Stimulated activated CD8-positive, alpha-beta memory T cell treated with anti-CD3 and anti-CD28 coated beads, Interleukin-4, amount 100 ng/mL, for 48 hours (primary cell): ENCODE results near the gene SIM1.
"Not testable (repeated sequence)": the region's sequence is repeated elsewhere in the genome, so short reads cannot be mapped to it uniquely, and the experiment has no call there.

Experiments used
- DNase-seq: peaks from one replicate; pipeline ENCODE4 v3.0.0-alpha.2; 2020

Gene SIM1

DNA sequence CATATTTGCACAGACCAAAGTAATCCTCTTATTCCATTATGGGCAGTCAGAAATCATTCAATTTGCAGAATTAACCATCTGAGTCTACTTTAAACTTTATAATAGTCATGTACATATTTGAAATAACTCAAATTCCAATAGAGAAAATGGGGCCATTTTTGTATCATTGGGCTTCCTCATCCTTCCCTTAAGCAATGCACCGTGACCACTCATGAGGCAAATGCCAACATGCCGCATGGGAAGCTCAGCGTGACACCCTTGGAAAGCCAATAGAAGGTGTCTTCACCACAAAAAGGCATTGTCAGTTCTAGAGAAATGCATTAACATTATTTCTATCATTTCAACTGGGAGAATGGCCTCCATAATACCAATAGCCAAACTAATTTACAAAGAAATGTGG, 38.5 kb downstream of the SIM1 start:
- no peak for DNase-seq

DNA sequence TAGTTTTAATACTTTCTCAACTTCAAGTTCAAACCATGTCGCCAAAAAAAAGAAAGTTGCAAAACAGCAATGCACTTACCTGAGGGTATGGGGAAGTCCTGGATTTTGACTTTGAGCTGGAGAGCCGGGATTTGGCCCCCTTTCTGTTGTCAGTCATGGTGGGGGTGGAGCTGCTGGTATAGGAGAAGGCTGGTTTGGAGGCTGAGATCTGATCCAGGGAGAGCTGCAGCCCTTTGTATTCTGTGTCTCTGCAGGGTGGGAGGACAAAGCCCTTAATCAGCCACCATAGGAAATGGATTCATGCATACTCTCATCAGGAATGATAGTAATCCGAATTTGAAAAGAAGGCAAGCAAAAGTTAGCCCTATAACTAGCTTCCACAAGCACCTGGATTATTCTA, 44.0 kb downstream of the SIM1 start:
- DNase-seq = no peak

DNA sequence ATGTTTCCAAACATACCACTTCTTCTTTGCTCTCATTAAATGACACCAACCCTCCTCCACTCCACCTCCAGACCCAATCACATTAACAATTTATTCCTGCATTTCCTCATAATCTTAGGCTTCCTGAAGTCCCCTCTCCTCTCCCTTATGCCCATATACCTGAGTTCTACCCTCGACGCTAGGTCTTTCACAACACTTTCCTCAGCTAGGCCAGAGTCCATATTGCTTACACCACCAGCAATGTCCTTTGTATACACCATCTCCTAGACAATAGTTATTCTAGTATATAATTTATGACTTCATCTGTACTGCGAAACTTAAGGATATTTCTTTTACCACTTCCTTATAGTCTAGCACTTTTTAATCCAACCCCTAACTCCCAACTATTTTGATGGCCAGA, 47.7 kb downstream of the SIM1 start:
- DNase-seq = no peak

DNA sequence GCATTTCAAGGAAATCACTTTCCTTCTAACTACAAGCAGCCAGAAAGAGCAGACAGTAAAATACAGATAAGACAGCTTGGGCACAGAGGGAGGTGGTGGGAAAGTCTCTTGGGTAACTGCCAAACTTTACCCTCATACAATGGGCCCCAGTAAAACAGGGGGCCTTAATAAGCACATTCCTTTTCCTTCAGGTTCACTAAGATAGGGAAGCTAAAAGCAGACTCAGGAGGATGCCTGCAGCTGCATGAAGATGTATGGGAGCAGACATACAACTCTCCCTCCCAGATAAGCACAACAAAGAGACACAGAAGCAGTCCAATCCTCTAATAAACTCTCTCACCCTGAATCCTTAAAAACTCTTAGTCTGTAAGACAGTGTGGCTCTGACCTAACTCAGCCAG, 49.0 kb downstream of the SIM1 start:
- DNase-seq = no peak

DNA sequence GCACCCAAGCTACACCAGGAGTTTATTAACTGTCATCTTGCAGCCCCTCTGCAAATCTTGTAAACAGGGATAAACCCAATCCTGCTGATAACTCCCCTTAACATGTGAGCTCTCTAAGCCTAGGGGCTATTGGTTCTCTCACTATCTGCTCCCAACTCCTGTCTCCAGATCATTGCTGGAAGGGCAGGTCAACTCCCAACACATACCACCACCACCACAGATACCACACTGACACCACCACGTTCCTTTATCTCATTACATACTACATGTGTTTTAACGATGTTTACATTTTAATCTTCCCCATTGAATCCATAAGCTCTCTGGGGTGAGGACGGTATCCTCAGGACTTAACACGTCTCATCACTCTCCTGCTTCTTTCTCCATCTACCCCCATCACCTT, 51.8 kb downstream of the SIM1 start:
- no peak for DNase-seq

DNA sequence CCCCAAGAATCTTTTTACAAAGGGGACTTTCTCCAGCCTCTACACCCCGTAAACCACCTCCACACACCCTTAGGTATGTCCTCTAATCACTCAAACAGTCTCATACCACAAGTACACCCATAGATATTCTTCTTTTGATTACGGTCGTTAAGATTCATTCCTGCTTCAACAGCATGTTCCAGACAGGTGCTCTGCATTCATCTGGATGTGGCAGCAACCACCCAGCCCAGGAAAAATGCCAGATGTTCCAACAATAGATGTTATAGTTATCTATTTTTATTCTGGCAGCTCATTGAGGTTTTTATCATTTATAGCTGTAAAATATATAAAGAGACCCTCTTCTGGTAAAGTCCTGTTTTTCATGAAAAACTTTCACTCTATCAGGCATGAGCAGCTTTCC, 60.7 kb downstream of the SIM1 start:
- DNase-seq = no peak

DNA sequence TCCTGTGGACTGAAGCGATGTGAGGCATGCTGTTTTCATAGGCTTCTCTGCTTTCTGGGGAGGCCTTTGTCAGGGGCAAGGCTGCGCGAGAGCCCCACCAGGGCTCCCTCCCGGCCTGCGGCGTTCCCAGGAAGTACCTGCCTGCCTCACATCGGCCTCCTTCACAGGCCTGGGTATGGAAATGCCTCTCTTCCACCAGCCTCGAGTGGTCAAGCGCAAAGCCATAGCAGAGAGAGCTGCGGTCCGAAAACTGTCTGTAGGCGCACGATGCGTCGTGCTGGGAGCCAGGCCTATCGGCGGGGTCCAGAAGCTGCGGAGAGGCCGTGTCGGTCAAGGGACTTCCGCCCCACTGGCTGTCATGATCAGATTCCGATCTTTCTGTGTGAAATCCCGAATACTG, 71.2 kb downstream of the SIM1 start:
- DNase-seq = no peak

DNA sequence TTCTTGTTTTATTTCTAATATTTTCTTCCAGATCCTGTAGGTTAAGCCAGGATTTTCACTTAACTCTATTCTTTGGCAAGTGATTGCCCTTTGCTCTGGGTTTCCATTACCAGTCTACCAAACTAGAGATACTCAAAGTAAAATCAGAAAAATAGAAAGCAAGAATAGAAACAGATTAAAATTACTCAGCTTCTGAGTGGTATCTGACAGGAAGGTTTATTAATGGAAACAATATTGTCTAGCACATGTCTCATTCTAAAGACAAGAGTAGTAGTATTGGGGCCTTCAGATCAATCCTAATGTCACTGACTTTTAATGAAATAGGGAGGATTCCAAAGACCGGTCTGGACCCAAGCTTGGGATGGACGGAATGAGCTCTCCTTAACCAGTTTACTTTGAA, 72.3 kb downstream of the SIM1 start:
- DNase-seq = no peak

DNA sequence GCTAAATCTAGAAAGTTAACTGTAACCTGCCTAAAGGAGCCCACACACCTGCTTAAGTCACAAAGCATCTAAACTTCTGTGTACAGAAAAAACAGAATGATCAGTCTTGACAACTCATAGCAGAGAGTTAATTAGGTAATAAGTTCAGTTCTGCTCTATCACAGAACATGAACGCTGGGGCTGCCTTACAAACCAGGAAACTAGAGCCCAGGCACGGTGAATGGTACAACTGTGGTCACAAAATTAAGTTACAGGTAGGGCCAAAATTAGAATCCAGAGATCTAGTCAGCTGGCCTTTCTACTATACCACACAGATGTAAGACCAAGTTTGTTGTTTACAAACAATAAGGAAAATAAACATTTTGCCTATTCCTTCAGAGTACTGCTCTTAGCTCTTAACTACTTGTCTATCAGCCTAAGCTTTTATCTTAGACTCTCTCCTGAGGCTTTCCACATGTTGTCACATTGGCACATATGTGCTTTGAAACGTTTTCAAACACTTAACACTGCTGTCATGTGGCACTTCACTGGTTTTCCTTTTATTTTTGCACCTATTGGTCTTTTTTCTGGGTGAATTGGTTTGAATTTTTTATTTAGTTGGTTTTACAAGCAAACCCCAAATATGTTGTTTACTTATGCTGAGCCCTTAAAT, 75.7 kb downstream of the SIM1 start:
- no peak for DNase-seq

DNA sequence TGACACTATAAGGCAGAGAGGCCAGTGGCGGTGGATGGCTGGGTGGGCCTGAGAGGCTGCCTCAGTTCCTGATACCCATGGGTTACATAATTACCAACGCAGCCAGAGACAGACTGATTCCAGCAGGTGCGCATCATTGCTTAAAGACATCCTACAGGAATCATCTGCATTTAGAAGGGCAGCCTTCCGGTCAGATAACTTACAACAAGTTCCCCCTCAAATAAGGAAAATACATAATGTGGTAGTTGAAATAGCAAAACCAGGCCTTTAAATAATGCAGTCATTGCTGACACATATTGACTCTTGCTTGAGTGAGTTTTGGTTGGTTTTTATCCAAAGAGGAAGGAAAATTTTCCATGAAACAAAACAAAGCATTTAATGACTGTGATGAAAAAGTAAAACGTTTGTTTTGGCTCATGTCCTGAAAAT, 81.9 kb downstream of the SIM1 start:
- no peak for DNase-seq

DNA sequence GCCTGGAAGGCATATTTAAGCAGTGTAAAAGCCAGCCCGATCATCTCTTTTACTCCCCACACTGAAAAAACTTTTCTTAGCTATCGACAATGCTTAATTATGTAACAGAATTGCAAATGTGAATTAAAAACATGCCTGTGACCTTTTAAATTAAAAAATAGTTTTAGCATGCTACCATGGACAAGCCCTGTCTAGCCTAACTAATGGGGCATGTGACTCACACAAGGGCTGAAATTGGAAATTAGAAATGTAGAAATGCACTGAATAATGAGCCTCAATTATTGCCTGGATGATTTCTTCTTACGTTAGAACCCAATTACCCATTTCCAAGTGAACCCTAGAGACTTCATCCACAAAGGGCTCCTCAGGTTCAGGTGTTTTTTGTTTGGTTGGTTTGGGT, 82.7 kb downstream of the SIM1 start:
- DNase-seq = no peak

DNA sequence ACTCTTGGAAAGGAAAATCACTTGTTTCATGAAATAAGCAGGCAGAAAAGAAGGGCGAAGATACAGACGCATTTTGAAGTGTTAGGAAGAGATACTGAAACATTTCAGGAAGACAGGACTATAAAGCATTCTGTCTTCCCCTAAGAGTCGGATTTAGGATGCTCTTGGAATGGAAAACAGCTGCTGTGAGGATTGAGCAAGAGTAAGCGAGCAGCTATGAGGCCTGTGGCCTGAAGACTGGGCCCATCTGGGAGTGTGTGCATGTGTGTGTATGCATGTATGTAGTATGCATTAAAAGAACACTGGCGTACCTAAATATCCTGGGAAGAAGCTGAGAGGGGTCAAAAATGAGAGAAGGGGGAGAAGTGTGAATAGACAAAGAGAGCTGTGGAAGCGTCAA, 83.6 kb downstream of the SIM1 start:
- no peak for DNase-seq

DNA sequence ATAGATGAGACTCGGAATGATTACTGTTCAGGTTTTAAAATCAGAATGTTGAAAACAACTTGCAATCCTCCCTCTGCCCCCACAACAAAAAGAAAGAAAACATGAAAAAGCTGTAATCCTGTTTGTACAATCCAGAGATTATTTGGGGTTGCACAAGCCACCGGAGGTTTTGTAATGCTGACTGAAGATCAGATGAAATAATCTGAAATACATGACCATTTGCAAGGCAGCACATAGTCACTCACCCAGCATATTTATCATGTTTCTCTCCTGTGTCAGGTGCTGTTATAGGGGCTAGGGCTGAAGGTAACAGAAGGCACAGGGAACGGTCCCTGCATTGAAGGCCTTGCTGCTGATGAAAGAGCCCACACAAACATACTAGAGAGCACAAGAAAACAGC, 85.3 kb downstream of the SIM1 start:
- no peak for DNase-seq

DNA sequence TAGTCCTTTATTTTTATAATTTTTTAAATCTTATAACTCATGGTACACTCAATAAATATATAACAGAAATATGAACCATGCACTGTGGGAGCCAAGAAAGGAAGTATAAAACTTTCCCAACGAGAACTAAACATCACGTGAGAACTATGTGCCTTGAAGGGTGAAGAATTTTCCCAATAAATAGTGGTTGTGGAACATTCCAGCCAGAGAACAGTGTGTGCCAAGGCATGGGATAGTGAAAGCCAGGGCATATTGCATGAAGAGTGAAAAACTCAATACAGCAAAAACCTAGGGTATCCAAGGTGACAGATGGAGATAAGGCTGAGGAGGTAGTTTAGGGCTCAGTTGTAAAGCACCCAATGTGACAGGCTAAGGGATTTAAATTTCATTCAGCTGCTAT, 86.1 kb downstream of the SIM1 start:
- DNase-seq = no peak

DNA sequence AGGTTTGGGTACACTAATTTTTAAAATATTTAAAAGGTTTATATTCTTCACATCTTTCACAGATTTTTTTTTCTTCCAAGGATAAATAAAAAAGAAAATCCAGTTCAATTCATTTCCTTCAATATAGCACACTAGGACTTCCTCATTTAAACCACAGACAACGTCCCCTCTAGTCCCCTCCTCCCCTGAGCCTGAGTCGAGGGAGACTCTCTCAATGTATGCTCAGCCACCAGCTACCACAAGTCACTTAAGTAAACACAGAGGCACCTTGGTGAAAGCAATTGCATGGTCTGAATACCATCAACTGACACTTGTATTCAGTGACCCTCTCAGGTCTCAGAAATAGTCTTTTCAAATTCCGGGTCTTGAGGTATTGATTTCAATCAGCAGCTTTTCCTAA, 88.6 kb downstream of the SIM1 start:
- no peak for DNase-seq

DNA sequence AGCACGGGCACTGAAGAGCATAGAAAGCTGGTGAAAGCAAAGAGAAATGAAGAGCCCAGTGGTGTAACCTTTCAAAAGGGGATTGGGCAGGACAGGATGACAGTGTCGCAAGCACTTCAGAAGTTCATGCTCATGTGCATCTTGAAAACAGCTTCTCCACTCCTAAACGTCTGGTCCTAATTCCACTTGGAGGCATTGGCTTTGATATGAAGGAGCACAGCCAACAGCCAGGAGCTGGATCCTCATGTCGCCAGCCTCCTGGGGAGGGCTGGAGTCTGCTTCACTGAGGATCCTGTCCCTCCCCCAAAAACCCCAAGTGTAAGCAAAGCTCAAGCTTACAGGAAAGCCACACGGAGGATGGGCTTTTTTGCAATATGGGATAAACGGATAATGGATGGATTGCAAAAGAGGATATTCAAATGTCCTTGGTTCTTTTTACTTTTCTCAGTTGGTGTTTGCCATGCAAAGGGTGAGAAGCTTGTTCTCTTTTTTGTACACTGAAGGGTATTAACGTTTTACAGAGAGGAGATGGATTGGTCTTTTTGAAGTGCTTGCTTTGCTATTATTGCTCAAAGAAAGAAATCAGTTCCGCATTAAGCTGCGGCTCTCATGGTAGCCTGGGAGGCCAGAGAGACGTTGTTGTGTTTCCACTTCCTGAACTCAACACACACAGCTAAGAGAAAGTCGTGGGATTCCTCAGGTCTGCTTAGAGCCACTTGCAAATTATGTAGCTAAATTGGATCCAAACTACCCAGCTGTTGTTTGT, 92.2 kb downstream of the SIM1 start:
- DNase-seq = no peak

DNA sequence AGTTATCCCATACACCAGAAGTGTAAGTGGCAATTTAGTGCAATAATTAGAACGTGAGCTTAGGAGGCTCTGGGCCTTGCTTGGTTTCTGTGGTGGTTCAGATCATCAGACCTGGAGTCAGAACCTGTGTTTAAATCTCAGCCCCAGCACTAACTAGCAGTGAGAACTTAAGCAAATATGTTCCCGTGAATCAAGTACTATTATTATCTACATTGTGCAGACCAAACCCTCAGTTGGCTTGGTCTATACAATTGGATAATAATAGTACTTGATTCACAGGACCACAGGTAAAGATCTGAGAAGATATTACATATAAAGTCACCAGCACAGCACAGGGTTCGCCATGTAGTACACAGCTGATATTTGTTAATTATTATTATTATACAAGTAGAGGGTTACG, 93.1 kb downstream of the SIM1 start:
- no peak for DNase-seq

DNA sequence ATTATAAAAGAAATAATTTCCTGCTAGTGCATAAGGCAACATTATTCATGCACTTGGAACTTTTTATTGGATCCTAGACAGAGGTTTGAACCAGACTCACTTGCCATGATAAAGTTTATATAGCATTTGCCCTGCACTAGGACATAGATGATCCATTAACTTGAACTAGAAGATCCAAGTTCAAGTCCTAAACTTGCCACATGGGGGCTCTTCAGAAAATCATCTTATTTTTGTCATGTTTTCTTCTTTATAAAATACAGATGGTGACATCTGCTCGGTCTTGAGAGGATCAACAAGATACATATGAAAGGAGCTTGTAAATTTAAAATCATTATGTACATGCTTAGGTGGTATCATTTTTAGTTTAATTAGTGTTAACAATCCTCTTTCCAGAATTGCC, 94.5 kb downstream of the SIM1 start:
- no peak for DNase-seq

DNA sequence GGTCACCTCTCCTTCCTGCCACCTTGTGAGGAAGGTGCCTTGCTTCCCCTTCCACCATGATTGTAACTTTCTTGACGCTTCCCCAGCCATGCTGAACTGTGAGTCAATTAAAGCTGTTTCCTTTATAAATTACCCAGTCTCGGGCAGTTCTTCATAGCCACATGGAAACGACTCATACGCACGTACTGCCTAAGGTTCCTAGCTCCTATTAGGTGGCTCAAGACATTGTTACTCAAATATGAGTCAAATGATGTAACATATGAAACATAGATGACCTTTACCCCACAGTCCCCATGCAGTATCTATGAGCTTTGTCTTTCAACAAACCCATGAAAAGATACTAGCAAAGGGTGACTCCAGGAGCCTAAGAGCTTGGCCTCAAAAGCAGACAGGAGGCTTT, 98.3 kb downstream of the SIM1 start:
- no peak for DNase-seq

DNA sequence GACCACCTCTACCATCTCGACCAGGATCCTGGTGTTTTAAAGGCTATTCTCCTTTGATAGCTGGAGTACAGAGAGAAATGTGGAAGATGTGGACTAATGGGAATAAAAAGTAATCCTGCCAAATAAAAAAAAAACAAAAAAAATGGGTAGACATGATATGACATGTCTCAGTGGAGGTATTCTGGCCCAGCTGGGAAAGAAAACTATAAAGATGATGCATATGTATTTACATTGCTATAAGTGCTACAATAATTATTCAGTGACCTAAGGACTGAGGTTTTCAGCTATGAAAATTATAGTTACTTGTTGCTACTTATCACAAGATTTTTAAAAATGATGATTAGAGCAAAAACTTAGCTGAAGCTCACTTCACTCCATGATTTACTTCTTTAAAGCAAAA, 101.1 kb downstream of the SIM1 start:
- no peak for DNase-seq

DNA sequence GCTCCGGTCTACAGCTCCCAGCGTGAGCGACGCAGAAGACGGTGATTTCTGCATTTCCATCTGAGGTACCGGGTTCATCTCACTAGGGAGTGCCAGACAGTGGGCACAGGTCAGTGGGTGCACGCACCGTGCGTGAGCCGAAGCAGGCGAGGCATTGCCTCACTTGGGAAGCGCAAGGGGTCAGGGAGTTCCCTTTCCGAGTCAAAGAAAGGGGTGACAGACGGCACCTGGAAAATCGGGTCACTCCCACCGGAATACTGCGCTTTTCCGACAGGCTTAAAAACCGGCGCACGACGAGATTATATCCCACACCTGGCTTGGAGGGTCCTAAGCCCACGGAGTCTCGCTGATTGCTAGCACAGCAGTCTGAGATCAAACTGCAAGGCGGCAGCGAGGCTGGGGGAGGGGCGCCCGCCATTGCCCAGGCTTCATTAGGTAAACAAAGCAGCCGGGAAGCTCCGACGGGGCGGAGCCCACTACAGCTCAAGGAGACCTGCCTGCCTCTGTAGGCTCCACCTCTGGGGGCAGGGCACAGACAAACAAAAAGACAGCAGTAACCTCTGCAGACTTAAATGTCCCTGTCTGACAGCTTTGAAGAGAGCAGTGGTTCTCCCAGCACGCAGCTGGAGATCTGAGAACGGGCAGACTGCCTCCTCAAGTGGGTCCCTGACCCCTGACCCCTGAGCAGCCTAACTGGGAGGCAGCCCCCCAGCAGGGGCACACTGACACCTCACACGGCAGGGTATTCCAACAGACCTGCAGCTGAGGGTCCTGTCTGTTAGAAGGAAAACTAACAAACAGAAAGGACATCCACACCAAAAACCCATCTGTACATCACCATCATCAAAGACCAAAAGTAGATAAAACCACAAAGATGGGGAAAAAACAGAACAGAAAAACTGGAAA, 109.7 kb downstream of the SIM1 start:
- not testable (repeated sequence) for DNase-seq

DNA sequence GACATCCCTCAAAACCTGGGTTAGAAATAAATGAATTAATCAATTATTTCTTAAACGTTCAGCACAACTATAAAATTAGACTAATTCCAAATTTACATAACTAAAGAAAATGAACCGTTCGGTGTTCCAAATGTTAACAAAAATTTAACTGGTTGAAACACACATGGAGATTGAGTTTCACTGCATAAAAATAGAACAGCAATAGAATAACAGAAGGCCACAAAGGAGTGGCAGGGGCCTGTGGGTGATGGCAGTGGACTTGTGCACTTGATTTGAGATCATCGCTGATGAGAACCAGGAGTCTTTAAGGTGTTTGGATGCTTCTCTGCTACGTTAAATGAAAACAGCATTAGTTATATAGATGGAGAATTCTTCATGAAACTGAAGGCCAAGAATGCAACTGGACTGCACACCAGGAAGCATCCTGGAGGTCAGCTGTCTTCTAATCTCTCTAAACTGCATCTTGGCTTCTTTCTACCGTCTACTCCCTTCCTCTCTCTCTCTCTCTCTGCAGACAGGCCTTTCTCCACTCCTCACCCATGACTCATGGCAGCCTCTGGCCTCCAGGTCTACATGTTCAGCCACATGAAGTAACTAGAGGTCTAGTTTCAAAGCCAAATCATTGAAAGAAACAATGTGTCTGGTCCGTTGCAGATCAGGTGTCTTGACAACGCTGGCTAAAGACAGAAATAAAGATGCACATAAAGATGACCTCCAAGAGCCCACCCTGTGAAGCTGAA, 111.3 kb downstream of the SIM1 start:
- no peak for DNase-seq

DNA sequence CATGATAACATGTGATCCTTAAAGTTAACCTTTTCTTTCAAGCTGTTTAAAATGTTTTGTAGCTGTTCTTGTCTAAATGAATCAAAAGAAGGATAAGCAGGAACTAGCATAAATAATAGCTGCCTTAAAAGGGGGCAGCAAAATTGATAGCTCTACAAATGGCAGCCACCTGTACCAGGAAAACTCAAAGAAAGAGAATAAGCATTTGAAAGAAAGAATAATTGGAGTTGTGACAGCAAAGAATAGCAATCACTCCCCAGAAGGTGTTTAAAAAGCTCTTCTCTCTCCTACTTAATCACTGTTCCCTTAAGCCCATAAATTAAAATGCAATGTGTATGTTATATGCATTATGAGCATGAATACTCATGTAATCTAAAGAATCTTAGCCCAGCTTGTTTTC, 114.6 kb downstream of the SIM1 start:
- no peak for DNase-seq
